ENCODE measurements around the gene SEMA3G. TPM values are rescaled to one million over a fixed set of nuclear protein-coding genes. Genes with fewer than 3 reads are reported as not detected.

The SEMA3G gene
- polyA plus RNA-seq, 1 donor from 2014 or later, result not detected

DNA sequence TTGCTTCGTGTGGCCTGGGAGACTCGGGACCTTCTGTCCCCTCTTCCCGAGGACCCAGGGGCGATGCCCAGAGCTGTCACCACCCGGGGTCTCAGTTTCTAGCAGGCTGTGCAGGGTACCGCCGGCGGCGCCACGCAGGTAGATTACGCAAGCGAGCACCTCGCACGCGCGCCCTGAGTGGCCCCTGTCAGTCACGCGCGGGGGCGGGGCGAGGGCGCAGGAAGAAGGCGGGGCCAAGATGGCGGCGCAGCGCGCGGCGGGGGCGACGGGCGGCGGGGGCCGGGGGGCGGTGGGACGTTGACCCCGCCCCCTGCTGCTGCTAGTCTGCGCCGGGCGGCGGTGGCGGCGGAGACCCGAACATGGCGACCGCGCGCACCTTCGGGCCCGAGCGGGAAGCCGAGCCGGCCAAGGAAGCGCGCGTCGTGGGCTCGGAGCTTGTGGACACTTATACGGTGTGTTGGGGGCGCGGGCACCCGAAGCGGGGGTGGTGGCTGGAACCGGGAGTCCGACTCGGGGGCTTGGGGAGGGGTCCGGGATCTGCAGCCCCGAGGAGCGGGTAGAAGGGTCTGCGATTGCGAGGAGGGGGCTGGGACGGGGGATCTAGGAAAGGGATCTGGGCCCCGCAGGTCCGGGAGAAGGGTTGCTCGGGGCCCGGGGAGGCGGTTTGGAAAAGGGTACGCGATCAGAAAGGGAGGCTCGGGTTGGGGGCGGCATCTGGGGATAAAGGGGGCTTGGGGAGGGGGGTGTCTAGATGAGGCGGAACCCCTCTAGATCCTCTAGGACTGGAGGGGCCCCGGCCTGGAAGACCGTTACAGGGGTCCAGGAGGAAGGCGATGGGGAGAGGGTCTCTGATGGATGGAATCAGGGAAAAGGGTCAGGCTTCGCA lies 10.6 kb upstream of the SEMA3G start, which contains the start of gene NISCH:
Gene NISCH, plus strand, starts transcription at position 322 of the 886 bp plus-strand sequence. Its CDS starts 38 bp downstream, at position 360.
- peaks cover 6% of the 10 kb centered on the region for H3F3A ChIP-seq (ENCODE audit: insufficient read depth, low read length, poor library complexity, severe bottlenecking)
- peak within 1 kb of the TSS; percentile 77 for H3K4me2 ChIP-seq (ENCODE audit: low read length)
- H3K36me3 ChIP-seq (ENCODE audit: insufficient read depth, low read length), result no peaks in the 10 kb centered on the region
- TF ChIP-seq MXI1 (conservative IDR thresholded peaks at IDR 0.05; ENCODE audit: poor library complexity, severe bottlenecking), result peak; percentile 50
- TF ChIP-seq, protein P1, sequence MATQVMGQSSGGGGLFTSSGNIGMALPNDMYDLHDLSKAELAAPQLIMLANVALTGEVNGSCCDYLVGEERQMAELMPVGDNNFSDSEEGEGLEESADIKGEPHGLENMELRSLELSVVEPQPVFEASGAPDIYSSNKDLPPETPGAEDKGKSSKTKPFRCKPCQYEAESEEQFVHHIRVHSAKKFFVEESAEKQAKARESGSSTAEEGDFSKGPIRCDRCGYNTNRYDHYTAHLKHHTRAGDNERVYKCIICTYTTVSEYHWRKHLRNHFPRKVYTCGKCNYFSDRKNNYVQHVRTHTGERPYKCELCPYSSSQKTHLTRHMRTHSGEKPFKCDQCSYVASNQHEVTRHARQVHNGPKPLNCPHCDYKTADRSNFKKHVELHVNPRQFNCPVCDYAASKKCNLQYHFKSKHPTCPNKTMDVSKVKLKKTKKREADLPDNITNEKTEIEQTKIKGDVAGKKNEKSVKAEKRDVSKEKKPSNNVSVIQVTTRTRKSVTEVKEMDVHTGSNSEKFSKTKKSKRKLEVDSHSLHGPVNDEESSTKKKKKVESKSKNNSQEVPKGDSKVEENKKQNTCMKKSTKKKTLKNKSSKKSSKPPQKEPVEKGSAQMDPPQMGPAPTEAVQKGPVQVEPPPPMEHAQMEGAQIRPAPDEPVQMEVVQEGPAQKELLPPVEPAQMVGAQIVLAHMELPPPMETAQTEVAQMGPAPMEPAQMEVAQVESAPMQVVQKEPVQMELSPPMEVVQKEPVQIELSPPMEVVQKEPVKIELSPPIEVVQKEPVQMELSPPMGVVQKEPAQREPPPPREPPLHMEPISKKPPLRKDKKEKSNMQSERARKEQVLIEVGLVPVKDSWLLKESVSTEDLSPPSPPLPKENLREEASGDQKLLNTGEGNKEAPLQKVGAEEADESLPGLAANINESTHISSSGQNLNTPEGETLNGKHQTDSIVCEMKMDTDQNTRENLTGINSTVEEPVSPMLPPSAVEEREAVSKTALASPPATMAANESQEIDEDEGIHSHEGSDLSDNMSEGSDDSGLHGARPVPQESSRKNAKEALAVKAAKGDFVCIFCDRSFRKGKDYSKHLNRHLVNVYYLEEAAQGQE (IDR thresholded peaks at IDR 0.05; ENCODE audit: borderline replicate concordance), result peak; percentile 80
- TF ChIP-seq TAF1 (IDR thresholded peaks at IDR 0.05; ENCODE audit: low read depth), result peak; percentile 52
- TF ChIP-seq RAD21 (conservative IDR thresholded peaks at IDR 0.05), result no peak
- TF ChIP-seq EZH2 (IDR thresholded peaks at IDR 0.05; ENCODE audit: borderline replicate concordance, insufficient read depth, low read length, poor library complexity, severe bottlenecking), result no peak
- no peak for TF ChIP-seq SMC3 (conservative IDR thresholded peaks at IDR 0.05; ENCODE audit: poor library complexity)
- TF ChIP-seq, protein P2, sequence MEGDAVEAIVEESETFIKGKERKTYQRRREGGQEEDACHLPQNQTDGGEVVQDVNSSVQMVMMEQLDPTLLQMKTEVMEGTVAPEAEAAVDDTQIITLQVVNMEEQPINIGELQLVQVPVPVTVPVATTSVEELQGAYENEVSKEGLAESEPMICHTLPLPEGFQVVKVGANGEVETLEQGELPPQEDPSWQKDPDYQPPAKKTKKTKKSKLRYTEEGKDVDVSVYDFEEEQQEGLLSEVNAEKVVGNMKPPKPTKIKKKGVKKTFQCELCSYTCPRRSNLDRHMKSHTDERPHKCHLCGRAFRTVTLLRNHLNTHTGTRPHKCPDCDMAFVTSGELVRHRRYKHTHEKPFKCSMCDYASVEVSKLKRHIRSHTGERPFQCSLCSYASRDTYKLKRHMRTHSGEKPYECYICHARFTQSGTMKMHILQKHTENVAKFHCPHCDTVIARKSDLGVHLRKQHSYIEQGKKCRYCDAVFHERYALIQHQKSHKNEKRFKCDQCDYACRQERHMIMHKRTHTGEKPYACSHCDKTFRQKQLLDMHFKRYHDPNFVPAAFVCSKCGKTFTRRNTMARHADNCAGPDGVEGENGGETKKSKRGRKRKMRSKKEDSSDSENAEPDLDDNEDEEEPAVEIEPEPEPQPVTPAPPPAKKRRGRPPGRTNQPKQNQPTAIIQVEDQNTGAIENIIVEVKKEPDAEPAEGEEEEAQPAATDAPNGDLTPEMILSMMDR (IDR thresholded peaks at IDR 0.05; ENCODE audit: poor library complexity, severe bottlenecking), result peak; percentile 17
- TF ChIP-seq EP300 (conservative IDR thresholded peaks at IDR 0.05; ENCODE audit: poor library complexity, severe bottlenecking), result no peak
- TF ChIP-seq POLR2AphosphoS5 (IDR thresholded peaks at IDR 0.05), result peak; percentile 93
- H3K9me2 ChIP-seq (ENCODE audit: insufficient read depth, low read length), result no peaks in the 10 kb centered on the region
- H2AFZ ChIP-seq (ENCODE audit: low read depth, low read length), result peak within 1 kb of the TSS; percentile 78
- H3K79me2 ChIP-seq (replicated peaks; ENCODE audit: insufficient read depth, low read length), result peaks cover 35% of the 10 kb centered on the region
- H3K27me3 ChIP-seq (ENCODE audit: insufficient read depth, low read depth, low read length), result no peaks in the 10 kb centered on the region
- H3K9ac ChIP-seq (ENCODE audit: low read length), result peak within 1 kb of the TSS; percentile 96
- peak within 1 kb of the TSS; percentile 95 for H3K4me3 ChIP-seq (ENCODE audit: low read length)
- no peaks in the 10 kb centered on the region for H4K20me1 ChIP-seq (ENCODE audit: insufficient read depth)
- H3K27ac ChIP-seq (ENCODE audit: low read length), result peak within 1 kb of the TSS; percentile 86
- no peaks in the 10 kb centered on the region for H3K9me3 ChIP-seq (ENCODE audit: low read length)

DNA sequence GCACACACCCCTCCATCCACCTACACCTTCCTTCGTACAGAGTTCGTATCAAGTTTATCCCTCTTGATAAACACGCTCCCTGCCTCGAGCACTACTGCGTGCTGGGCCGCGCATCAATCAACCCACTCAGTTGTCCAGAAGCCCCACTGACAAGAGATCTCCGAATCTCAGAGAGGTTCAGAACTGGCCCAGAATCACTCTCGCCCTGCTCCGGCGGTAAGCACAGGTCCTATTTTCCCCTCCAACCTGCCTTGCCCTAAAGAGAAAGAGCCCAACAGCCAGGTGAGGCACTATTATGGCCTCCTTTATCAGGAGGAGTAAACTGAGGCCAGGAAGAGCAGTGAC lies 10.0 kb upstream of the SEMA3G start:
- TF ChIP-seq, protein P2 (IDR thresholded peaks at IDR 0.05; ENCODE audit: poor library complexity, severe bottlenecking), result no peak
- TF ChIP-seq, protein P1 (IDR thresholded peaks at IDR 0.05; ENCODE audit: borderline replicate concordance), result no peak
- Histone ChIP-seq H3K9ac (ENCODE audit: low read length) (peak overlapping the region; percentile 67), H3K36me3 (ENCODE audit: insufficient read depth, low read length) (no peaks in the 10 kb centered on the region), H3K27ac (ENCODE audit: low read length) (peak overlapping the region; percentile 64), H2AFZ (ENCODE audit: low read depth, low read length) (peak overlapping the region; percentile 78), H3K9me2 (ENCODE audit: insufficient read depth, low read length) (no peaks in the 10 kb centered on the region), H3K4me3 (ENCODE audit: low read length) (peak overlapping the region; percentile 95), H3K4me2 (ENCODE audit: low read length) (peak overlapping the region; percentile 15), H4K20me1 (ENCODE audit: insufficient read depth) (no peaks in the 10 kb centered on the region), H3K79me2 (replicated peaks; ENCODE audit: insufficient read depth, low read length) (peaks cover 30% of the 10 kb centered on the region), H3F3A (ENCODE audit: insufficient read depth, low read length, poor library complexity, severe bottlenecking) (peaks cover 6% of the 10 kb centered on the region), H3K9me3 (ENCODE audit: low read length) (no peaks in the 10 kb centered on the region), H3K27me3 (ENCODE audit: insufficient read depth, low read depth, low read length) (no peaks in the 10 kb centered on the region)

Data from neural cell (in vitro differentiated cells).